ENCODE data around the gene WBP1.
"Not testable (repeated sequence)": the region's sequence is repeated elsewhere in the genome, so short reads cannot be mapped to it uniquely, and the experiment has no call there.

WBP1 gene

DNA sequence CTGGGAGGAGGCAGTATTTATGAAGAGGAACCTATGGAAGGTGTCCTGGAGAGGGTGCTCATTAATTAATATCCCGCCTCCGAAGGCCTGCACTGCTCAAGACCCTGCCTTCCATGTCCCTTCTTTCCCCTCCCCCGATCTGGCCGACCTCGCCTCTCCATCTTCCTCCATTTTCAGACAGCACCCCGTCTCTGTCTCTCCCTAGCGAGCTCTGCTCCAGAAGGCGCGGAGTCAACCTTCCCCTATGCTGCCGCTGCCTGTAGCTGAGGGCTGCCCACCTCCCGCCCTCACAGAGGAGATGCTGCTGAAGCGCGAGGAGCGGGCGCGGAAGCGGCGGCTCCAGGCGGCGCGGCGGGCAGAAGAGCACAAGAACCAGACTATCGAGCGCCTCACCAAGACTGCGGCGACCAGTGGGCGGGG is 1.1 kb upstream of the WBP1 start:
- no peak for DNase-seq

DNA sequence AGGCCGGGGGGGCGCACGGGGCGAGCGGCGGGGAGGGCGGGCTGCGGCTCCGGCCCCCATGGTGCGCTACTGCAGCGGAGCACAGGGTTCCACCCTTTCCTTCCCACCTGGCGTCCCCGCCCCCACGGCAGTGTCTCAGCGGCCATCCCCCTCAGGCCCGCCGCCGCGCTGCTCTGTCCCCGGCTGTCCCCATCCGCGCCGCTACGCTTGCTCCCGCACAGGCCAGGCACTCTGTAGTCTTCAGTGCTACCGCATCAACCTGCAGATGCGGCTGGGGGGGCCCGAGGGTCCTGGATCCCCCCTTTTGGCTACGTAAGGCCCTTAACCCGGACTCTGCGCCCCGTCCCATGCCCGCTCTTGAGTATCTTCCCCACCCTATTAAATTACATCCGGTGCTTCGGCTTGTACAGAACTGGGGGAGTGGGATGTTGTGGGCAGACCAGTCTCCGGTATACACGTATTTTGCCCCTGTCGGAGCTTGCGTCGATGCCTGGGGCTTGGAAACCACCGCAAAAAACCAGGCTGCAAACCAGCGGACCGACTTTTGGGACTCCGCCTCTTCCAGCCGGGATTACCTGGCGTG is 598 bp upstream of the WBP1 start:
- no peak for DNase-seq

DNA sequence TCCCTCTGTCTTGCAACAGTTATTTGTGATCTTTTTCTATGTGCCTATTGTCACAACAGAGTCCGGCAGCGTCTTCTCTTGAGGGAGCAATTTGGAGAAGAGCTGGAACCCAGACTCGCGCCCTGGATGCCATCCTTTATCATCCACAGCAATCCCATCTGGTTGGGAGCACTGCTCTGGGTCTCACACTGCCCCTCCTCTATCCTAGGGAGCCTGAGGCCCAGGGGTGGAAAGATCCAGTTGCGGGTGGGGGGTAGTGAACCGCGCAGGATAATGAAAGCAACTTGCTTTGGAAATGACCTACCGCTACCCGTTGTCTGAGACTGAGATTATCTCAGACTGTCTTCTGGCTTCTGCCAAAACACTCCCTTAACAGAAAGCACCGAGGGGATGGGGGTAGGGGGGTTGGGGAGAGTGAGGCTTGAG is 713 bp downstream of the WBP1 start:
- DNase-seq = no peak

DNA sequence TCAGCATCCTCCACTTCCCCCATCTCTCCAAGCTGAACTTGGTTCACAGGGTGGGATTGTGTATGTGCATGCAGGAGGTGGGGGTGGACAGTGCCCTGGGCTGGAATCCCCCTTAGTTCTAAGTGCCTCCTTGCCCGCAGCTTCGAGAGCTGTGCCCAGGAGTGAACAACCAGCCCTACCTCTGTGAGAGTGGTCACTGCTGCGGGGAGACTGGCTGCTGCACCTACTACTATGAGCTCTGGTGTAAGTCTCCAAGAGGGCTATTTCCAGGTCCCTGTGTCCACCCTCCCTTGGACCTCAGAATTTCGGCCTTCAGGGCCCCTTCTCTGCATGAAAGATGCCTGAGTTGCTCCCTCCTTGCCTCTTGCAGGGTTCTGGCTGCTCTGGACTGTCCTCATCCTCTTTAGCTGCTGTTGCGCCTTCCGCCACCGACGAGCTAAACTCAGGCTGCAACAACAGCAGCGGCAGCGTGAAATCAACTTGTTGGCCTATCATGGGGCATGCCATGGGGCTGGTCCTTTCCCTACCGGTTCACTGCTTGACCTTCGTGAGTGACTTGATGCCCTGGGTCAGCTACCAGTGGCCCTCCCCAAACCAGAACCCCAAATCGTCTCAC is 1.4 kb downstream of the WBP1 start:
- DNase-seq = not testable (repeated sequence)

DNA sequence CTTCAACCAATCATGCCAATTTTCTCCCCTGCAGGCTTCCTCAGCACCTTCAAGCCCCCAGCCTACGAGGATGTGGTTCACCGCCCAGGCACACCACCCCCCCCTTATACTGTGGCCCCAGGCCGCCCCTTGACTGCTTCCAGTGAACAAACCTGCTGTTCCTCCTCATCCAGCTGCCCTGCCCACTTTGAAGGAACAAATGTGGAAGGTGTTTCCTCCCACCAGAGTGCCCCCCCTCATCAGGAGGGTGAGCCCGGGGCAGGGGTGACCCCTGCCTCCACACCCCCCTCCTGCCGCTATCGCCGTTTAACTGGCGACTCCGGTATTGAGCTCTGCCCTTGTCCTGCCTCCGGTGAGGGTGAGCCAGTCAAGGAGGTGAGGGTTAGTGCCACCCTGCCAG is 1.9 kb downstream of the WBP1 start:
- DNase-seq = not testable (repeated sequence)

DNA sequence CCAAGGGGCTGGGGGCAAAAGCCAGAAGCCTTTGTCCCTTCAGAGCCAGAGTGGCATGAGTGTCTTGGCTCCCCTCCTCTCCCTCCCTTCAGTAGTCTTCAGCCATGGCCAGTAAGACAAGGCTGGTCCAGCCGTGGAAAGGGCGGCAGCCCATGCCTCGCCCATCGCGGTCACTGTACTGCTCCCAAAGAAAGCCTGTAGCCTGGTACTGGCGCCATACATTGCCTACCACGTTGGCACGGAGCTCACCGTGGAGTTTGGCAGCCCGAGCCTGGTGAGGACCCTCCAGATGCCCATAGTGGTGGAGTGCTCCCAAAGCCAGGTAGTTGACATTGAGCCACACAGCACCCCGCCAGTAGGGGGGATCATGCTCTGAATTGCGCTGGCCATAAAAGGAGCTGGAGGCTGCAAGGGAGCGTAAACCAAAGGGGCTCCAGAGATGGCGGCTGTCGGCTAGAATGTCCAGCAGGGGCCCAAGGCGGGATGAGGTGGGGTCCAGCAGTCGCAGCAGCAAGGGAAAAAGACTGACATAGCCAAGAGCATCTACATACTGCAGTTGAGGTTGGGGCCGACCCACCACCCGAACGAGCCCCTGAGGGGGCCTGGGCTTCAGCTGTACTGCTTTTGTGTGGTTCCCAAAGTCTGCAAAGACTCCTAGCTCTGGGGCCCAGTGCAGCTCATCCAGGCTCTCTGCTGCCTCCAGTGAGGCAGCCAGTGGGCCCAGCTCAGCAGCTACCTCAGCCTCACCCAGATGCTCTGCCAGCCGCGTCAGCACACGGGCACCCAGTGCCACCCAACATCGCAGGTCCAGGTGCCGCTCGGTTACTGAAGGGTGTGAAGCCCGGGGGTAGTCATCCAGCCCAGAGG is 3.2 kb downstream of the WBP1 start:
- no peak for DNase-seq

DNA sequence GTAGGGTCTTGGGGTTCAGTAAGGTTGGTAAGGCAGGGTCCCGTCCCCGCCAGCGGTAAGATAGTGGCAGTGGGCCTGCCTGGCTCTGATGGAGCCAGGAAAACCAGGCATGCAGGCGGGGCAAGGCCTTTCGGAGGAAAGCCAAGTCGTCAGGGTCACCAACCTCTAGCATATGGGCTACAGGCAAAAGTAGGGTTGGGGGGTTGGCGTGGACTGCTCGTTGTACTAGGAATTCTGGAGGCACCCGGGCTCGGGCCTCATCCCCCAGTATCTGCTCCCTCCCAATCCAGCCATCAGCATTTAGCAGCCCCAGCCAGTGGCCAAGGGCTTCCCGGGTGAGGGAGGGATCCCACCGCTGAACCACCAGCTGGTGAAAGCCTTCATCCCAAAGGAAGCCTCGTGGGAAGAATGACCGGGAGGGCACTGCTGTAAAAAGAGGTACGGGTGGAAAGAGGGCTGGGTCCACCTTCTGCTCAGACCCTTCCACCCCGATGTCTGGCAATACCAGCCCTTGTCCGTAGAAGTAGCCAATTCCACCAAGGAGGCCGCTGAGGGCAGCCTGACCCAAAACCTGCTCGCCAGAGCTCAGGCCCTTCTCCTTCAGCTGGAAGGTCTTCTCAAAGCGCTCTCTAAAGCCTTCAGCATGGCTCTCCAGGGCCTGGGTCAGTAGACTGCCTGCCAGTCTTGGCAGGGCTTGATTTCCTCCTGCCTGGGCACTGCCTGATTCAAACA is 4.0 kb downstream of the WBP1 start:
- no peak for DNase-seq

DNA sequence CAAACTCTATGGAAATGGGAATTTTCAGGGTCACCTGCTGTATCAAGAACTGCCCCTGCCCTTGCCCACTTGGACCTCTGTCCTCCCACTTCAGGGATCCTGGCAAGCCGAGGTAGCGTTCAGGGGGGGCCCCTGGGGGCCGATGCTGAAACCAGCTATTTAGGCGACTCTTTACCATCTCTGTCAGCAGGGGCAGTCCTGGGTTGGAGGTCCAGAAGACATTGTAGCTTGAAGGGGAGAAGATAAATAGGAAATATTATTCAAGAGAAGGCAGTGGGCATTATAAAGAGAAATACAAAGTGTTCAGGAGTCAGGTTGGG is 4.5 kb downstream of the WBP1 start:
- no peak for DNase-seq

DNA sequence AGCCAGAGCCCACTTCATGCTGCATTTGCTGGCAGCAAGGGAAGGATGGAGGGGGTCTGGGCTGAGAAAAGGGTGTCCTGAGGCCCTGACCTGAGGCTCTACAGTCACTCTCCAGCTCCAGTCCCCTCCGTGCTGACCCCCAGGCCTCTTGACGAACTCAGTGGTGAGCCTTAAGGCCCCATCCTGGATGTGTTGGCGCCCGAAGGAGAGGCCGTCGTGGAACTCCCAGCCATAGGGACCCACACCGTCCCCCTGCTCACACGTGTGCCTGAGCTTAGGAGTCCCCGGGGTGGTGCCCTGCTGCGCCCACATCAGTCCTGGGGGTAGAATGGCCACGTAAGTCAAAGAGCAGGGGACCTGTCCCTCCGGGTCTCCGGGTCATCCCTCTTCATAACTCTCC is 6.2 kb downstream of the WBP1 start:
- DNase-seq = no peak

DNA sequence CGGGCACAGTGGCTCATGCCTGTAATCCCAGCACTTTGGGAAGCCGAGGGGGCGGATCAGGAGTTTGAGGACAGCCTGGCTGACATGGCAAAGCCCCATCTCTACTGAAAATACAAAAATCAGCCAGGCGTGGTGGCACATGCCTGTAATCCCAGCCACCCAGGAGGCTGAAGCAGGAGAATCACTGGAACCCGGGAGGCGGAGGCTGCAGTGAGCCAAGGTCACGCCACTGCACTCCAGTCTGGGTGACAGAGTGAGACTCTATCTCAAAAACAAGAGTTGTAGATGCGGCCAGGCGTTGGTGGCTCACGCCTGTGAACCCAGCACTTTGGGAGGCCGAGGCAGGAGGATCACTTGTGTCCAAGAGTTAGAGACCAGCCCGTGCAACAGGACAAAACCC is 12.5 kb downstream of the WBP1 start:
- not testable (repeated sequence) for DNase-seq

DNA sequence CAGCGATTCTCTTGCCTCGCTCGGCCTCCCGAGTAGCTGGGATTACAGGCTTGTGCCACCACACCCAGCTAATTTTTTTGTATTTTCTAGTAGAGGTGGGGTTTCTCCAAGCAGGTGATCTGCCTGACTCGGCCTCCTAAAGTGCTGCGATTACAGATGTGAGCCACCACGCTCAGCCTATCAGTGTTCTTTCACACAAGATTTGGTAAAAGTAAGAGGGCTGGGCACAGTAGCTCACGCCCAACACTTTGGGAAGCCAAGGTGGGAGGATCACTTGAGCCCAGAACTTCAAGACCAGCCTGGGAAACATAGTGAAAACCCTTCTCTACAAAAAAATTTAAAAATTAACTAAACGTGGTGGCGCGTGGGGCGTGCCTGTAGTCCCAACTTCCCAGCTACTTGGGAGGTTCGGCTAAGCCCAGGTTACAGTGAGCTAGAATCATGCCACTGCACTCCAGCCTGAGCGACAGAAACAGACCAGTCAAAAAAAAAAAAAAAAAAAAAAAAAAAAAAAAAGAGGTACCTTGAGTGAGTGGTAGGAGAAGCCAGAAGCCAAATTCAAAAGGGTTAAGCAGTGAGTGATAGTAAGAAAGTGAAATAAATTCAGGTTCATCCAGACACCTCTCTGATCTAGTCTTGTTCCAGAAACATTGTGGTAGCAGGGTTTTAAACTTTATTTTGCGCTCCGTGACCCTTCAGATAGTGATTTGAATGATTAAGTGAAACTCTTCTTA is 13.3 kb downstream of the WBP1 start:
- DNase-seq = no peak

DNA sequence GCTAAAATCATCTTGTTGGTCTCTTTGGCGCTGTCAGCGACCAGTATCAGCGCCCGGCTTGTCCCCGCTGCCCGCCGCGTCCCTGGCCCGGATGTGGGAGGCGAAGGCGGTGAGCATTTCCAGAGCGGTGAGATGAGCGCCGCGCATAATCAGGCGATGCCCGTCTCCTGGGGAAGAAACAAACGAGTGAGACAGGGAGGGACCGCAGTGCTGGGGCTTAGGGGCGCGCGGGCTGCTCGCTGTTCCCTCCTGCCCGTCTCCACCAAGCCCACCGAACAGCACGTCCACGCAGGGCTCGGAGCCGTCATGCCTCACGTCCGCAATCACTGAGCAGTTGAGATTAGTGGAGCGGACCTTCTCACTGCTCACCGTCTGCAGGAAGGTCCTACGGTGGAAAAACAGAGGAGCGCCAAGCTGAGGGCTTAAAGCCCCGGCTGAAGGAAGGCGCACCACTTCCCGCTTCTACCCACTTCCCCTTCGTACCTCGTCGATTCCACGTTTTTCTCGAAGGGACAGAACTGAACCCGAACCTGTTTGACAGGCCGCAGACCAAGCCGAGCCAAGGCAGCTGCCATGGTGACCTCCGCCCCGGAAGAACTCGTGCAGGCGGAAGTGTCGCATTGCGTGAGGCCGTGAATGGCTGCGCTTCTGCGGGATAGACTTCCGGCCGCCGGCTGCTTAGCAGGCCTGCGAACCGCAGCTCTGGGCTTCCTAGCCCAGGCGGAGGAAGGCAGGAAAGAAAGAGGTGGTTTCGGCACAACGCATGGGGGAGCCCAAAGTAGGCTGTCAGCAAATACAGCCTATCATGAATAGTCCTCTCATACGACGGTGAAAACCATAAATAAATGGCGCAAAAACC is 14.1 kb downstream of the WBP1 start, which contains the start of gene MRPL53:
Gene MRPL53, minus strand, starts transcription at position 595 of the 859 bp plus-strand sequence. Its CDS starts 20 bp downstream, at position 575.
- DNase-seq = peak; percentile 69

DNA sequence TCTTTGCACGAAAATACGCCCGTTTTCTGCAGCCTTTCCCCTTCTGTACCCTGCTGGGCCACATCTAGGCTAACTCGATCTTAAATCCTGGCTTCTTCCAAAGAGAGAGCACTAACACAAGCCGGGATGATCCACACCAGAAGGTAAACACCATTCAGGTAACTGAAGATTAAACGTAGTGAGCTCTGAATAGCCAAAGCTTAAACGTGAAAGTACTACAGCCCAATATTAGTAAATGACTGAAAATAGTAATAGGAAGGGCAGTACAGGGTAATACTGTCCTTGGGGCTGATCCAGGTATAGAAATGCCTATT is 14.7 kb downstream of the WBP1 start:
- DNase-seq = no peak

DNA sequence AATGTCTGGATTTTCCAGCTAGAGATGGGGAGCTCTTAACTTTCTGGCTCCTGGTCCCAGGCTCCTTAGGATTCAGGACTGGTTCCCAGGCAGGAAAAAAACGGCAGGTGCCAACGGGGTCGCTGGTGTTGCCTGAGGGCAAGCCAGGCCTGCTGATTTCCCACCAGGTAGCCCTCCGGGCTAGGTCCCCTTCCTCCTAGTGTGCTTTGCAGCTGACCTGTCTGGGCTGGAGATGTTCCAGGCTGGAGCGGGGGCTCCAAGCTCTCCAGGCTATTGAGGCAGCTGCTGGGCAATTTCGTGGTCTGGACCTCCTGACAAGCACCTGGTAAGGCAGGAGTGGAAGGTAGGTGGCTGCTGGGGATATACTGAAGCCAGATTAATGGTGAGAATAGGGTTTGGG is 16.2 kb downstream of the WBP1 start:
- no peak for DNase-seq

DNA sequence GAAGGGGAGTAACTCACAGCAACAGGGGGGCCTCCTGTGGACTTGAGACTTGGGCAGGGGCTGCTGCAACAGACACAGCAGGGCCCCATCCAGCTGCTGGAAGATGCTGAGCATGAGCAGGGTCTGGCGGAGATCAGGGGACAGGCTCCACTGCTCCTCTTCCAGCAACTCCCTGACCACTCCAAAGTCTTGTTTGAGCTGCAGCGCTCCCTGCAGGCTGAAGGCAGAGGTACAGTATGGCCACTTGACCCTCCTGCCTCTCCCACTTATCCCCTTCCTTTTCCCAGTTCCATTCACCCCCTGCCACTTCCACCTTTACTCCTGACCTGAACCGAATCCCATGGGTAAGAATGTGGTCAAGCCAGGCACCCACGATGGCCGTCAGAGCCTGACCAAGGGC is 16.7 kb downstream of the WBP1 start:
- DNase-seq = no peak

DNA sequence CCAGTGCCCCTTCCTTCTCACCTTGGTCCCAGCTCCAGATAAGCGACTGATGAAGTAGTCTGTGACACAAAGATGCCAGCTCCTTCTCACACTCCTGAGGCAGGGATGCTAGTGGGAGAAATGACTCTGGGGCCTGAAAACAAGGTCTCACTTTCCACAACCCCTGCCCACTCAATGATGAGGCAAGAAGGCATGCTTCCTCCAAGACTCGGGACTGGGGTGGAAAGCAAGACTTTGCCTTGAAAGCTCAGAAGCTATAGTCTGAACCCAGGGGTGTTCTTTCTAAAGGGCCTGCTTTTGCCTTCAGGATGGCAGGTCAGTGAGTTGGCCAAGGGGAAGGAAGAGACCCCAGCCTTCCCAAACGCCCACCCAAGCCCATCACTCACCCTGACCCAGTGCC is 23.2 kb downstream of the WBP1 start:
- no peak for DNase-seq

DNA sequence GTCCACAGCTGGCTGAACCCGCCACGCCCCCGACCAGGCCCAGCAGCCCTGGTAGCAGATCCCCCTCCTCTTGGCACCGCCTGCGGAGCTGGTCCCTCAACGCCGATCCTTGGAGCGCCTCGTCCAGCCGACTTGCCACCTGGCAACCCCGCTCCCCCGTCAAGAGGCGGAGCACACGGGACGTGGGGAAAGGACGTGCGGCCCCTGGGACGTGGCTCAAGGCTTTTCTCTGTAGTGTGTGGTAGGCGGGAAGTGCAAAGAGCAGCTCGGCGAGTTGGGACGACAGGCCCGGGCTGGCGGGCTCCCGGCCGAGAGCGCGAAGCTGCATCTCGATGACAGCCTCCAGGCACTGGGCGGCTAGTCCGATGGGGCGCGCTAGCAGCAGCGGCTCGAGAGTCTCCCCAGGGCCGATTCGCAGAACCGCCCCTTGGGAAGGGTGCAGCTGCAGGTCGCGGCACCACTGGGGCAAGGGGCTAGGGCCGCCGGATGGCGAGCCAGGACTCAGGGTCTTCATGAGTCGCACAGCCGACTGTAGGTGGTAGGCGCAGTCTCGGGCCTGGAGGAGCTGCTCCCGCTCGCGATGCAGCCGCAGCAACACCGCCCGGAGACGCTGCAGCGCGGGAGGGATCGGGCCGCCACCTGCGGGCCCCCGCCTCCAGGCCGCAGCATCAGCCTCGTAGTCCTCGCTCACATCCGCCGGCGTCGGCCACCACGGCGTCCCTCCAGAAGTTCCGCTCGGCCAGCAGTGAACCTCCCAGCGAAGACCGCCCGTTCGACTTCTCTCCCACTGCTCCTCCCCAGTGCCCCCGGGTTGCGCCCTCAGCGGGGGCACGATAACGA is 23.9 kb downstream of the WBP1 start:
- DNase-seq = no peak

DNA sequence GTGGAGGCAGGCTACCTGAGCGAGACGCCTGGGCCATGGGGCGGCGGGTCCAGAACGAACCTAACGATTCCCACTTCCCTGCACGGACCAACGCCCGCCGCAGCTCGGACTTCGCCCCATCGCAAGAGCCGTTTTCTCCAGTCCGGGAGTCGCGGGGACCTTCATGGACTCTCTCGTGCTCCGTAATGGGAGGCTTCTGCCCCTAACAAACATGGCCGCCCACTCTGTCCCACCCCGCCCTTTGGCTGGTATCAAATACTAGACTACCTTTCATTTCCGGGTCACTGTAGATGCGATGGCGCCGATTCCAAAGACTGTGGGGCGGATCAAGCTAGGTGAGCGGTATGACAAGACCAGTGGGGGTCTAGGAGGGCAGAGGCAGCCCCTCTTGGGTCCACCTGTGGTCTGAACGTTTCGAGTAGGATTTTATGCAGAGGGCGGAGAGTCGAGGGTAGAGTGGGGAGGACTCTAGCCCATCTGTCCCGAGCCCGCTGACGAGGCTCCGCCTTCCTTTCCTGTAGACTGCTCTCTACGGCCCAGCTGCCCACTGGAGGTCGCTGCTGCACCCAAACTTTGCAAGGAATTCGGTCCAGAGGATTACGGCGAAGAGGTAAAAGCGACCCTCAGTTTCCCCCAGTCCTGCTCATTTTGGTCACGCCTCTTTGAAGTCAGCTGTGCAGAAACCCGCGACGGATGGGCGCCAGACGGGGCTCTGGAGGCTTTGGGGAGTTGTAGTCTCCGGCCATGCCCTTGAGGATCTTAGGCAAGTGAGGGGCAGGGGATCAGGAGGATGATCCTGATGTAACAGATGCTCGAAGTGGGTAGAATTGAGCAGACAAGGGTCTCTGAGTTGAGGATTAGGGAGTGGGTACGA is 24.8 kb downstream of the WBP1 start, which contains the start of the genes CCDC142 and TTC31:
Gene CCDC142, minus strand, starts transcription at position 198 of the 874 bp plus-strand sequence. Its CDS starts 161 bp downstream, at position 37.
Gene TTC31, plus strand, starts transcription at position 281 of the 874 bp plus-strand sequence. Its CDS starts 15 bp downstream, at position 296.
- peak; percentile 83 for DNase-seq

DNA sequence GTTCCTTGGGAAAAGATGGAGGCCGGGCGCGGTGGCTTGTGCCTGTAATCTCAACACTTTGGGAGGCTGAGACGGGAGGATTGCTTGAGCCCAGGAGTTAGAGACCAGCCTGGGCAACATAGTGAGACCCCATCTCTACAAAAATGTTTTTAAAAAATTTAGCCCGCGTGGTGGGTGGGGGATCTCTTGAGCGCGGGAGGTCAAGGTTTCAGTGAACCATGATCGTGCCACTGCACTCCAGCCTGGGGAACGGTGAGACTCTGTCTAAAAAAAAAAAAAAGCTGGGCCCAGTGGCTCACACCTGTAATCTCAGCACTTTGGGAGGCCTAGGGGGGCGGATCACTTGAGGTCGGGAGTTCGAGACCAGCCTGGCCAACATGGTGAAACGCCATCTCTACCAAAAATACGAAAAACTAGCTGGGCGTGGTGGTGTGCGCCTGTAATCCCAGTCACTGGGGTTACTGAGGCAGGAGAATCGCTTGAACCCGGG is 25.5 kb downstream of the WBP1 start:
- not testable (repeated sequence) for DNase-seq
